ENCODE results near the gene EFHC2. TPM values are rescaled to one million over a fixed set of nuclear protein-coding genes. Genes with fewer than 3 reads are reported as not detected.

EFHC2 gene
- total RNA-seq, 1 experiment from 2014 or later = 1.1 TPM

GRCh38 chrX:44317181-44317580 is 26.3 kb downstream of the EFHC2 start:
- no peak overlapping the region for H3K18ac ChIP-seq (ENCODE audit: insufficient read length, low read depth, low read length)
- peaks cover 41% of the 10 kb centered on the region for H3K9me3 ChIP-seq (ENCODE audit: control insufficient read depth, low read depth, low read length)
- H3K27me3 ChIP-seq (ENCODE audit: insufficient read depth, low read length) = no peaks in the 10 kb centered on the region
- Mint-ChIP-seq H3K27me3 (ENCODE audit: low read depth) (no peaks in the 10 kb centered on the region), H3K9me3 (peaks cover 63 to 79% of the 10 kb centered on the region in 2 experiments), H3K4me3 (no peak overlapping the region), H3K4me1 (peaks cover 4 to 6% of the 10 kb centered on the region in 2 experiments; a peak in 2 of 4 replicates), H3K36me3 (ENCODE audit: insufficient read depth in 1 of 3, low read depth in 3 of 3) (peaks cover 0 to 8% (median 4%) of the 10 kb centered on the region in 3 experiments; a peak in 4 of 7 replicates), H3K27ac (no peak overlapping the region)
- no peaks in the 10 kb centered on the region for H3K4me1 ChIP-seq (ENCODE audit: insufficient read depth, low read length)
- no peak overlapping the region for H2BK20ac ChIP-seq (ENCODE audit: low read depth, low read length, poor library complexity, severe bottlenecking)
- H3K9ac ChIP-seq (ENCODE audit: extremely low read depth, insufficient read length, low read length) = no peak overlapping the region
- H3K27ac ChIP-seq (ENCODE audit: insufficient read length, low read depth, low read length) = no peak overlapping the region
- TF ChIP-seq CTCF (conservative IDR thresholded peaks at IDR 0.05) = no peak
- no peak for DNase-seq
- no peak overlapping the region for H2BK12ac ChIP-seq (ENCODE audit: insufficient read length, low read depth, low read length)
- H2AK5ac ChIP-seq (ENCODE audit: insufficient read length, low read length) = no peak overlapping the region
- H3T11ph ChIP-seq (ENCODE audit: low read length) = no peak overlapping the region
- H3K56ac ChIP-seq (ENCODE audit: insufficient read length, low read depth, low read length) = no peak overlapping the region
- no peaks in the 10 kb centered on the region for H3K23me2 ChIP-seq (ENCODE audit: insufficient read length, low read depth, low read length, poor library complexity, severe bottlenecking)
- H2BK5ac ChIP-seq (ENCODE audit: insufficient read length, low read length) = no peak overlapping the region
- no peak overlapping the region for H3K23ac ChIP-seq (ENCODE audit: insufficient read length, low read depth, low read length)
- no peaks in the 10 kb centered on the region for H4K20me1 ChIP-seq (ENCODE audit: control insufficient read depth, insufficient read depth, insufficient read length)
- H4K8ac ChIP-seq (replicated peaks; ENCODE audit: insufficient read length, low read depth, low read length) = no peak overlapping the region
- H3K14ac ChIP-seq (ENCODE audit: insufficient read depth, low read length) = no peak overlapping the region
- no peak overlapping the region for H4K5ac ChIP-seq (ENCODE audit: insufficient read length, low read depth, low read length)
- no peak overlapping the region for H3K4ac ChIP-seq (ENCODE audit: low read depth, low read length)
- H2BK120ac ChIP-seq (ENCODE audit: low read depth, low read length, poor library complexity, severe bottlenecking) = no peak overlapping the region
- no peaks in the 10 kb centered on the region for H3K79me2 ChIP-seq (ENCODE audit: insufficient read depth, low read length)
- no peak overlapping the region for H3K4me2 ChIP-seq (ENCODE audit: insufficient read depth, insufficient read length, low read length)
- H2BK15ac ChIP-seq (ENCODE audit: low read depth, low read length) = no peak overlapping the region
- H3K79me1 ChIP-seq (ENCODE audit: insufficient read depth, low read depth, low read length, poor library complexity, severe bottlenecking) = no peaks in the 10 kb centered on the region
- no CpG with 5 or more reads among the region's 2 CpGs for WGBS (ENCODE audit: extremely low coverage, insufficient read length, low lambda C conversion rate)
- H2AFZ ChIP-seq (ENCODE audit: low read length) = no peak overlapping the region
- H4K91ac ChIP-seq (ENCODE audit: insufficient read length, low read depth, low read length) = no peak overlapping the region
